GM18502 (cell line): ENCODE results near the gene FAM13A.
A peak's percentile ranks its signal among the peaks of the same experiment; 100 is the strongest.

Experiments used
- ATAC-seq: cut with Tn5 transposase; IDR thresholded peaks from one replicate; pipeline ENCODE4 v1.9.1; 2021; ENCODE audit warnings: mild to moderate bottlenecking; ENCODE audit not compliant: unreplicated experiment, poor library complexity

Gene FAM13A

DNA sequence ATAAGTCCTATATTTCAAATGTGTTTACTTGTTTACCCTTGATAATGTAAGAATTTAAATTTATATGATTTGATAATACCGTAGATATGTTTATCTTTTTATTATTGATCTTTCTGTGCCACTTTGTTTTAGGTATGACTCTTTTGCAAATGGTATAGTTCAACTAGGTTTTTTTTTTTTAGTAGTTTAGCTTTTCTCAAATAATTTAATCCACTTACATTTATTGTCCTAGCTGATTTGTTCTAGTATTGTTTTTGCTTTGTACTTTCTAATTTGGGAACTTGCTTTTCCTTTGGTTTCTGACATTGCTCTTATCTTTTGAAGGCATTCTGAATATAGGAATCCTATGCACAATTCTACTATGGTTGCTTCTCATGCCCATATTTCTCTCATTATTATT lies 260.4 kb downstream of the FAM13A start:
- ATAC-seq, result no peak

DNA sequence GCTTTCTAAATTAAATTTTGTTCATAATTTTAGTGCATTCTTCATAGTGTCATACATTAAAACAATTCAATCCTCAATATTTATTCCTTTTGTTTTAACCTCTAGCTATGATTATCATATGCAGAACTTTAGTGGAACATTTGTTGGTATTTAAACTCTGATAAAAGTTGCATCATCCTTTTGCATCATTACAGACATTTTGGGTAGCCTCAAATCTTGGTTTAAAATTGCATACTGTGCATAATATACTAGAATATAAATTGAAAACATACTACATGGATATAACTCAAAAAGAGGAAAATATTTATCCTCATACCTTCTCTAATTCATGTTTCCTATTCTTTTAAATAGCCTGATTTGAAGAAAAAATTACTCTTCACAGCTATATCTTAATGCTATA lies 262.0 kb downstream of the FAM13A start:
- ATAC-seq, result no peak

DNA sequence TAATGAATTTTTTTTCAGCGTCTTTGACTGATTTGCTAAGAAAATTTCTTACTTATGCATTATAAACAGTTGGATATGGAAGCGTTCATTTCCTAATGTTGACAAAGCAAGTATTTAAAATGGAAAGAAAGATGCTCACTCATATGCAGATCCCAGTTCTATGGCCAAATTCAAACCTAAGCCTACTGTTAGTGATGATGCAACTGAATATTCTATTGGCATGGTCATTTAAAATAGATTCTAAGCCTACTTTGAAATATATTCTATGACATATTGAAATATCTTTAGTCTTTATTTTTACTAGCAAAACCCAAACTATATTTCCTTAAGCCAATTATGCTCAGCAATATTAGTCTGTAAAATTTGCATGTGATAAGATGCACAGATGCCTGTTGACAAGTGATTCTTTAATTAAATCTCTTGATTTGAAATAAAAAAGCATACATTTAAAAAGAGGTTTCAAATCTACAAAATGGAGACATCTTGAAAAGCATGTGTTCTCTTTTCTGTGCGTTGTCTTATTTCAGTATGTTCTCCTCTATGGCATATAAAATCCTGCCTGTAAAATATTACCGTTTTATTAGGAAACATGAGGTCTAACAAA lies 262.8 kb downstream of the FAM13A start:
- ATAC-seq, result no peak

DNA sequence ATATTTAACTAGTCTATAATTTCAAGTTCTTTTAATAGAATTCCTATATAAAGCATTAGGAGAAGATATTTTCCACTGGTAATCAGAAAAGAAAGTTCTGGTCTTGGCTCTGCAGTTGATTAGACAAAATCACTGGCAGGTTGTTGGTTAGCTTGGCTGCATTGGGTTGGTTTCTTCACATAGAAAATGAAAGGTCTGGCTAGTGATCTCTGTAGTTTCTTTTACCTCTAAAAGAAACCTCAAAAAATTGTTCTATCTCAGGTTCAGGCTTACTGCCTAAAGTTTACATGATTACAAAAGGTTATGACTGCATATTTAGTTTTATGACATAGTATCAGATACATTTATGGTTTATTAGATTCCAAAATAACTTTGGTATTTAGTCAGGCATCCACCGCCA lies 263.5 kb downstream of the FAM13A start:
- ATAC-seq, result peak; percentile 65

DNA sequence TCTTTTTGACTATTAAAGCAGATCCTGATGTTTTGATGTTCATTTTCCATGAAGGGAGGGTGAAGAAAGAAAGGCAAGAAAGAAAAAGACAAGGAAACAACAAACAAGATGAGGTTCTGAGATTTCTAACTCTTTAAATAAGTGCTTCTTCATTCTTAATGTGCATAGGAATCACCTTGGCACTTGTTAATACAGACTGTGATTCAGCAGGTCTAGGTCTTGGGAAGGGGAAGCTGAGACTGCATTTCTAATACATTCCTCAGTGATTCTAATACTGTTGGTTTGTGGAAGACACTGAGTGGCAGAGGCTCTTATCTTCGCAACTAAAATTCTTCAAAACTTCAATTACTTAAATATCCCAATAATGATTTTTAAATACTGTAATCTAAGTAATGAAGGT lies 264.2 kb downstream of the FAM13A start:
- ATAC-seq, result no peak

DNA sequence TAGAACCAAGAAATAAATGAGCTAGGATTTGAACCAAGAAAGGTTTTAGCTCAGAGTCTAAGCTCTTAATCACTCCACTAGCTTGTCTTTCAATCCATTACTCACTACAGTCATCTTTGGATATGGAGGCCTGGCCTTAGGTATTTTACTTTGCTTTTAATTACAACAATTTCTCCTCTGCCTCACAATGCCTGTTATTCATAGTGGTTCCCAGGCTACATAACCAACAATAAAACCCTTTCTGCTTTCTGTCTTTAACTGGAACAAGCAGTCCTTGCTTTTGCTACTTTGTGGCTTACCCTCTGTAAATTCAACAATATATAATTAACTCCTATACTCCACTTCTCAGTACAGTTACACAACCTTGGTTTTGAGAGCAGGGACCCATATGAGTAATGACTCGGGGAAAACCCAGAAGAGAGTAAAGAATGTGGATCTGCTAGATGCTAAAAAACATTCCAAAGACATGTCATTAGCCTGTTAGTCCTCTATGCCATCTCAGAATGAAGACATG lies 264.7 kb downstream of the FAM13A start:
- ATAC-seq, result peak; percentile 80

DNA sequence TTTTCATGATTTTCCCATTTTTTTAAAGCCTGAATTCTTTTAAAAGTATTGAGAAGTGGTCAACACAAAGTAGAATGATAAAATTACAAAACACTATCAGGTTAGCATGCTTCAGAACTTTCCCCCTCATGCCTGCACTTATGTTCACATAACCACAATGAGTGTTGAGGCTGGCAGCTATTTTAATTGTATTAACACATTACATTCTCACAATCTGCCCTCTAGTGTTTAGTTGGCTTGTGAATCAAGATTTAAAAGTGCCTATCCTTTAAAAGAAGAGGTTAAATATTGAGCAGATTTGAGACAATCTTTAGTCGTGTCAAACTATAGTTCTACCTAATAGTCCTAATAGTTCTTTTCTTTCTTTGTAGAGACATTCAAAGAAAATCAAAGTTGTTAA lies 265.7 kb downstream of the FAM13A start:
- ATAC-seq, result no peak

DNA sequence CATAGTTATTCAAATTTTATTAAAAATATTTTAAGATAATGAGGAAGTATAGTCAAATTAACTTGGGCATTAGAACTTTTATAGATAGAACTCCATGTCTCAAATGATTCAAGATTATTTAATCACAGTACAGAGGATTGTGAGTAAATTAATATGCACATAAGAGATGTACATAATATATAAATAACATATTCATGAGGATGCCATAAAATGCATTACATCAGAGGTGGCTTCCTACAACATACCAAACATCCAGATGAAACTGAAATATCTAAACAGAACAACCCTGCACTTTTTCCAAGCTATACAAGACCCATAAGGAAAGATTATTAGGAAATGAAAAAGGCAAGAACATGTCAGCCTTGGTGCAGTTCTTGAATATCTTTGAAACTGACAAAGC lies 268.1 kb downstream of the FAM13A start:
- no peak for ATAC-seq

DNA sequence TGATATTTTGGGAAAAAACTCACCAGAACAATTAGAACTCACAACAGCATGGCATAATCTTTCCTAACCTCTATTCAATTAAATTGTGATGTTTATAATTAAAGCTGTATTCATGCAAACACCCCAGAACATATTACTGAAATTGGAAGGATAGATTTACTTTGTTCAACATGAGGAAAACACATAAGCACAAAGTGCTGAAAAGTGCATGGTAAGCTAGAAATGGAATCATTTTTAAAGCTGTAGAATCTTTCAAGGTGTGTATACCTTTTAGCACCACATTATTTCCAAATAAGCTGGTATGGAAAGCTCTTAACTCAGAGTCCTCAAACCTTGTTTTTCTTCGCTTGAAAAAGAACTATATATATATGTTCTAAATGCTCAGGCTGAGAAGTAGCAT lies 268.6 kb downstream of the FAM13A start:
- no peak for ATAC-seq

DNA sequence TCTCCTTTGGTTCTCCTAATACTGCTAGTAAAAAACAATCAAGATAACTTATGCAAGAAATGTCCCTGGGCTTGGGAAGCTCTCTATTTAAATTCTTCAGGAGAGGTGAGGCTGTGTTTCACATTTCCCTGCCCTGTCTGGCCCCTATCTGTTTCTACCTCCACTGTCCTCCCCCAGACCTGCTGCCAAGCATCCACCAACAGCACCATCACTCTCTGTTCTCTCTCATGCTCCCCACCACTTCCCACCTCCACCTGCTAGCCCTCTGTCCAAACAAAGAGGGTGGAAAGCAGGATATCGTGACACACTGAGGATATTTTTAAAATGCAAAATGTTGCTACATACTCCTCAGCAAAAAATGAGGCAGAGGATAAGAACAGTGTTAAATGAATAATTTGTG lies 271.0 kb downstream of the FAM13A start:
- no peak for ATAC-seq

DNA sequence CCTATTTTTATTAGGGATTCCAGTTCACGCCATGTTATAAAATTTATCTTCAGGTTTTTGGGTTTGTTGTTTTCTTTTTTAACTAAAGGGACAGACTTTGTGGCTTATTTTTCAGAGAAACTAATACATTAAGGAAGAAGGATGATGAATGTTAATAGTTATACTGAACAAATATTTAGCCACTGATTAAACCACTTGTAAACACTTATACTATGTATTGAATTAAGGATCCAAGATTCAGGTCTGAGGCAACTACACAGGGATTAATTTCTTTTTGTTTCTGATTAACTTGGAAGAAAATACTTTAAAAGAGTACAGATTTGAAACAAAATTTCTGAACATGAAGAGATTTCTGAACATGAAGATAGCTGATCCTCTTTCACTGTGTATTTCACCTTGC lies 276.6 kb downstream of the FAM13A start:
- ATAC-seq, result no peak

DNA sequence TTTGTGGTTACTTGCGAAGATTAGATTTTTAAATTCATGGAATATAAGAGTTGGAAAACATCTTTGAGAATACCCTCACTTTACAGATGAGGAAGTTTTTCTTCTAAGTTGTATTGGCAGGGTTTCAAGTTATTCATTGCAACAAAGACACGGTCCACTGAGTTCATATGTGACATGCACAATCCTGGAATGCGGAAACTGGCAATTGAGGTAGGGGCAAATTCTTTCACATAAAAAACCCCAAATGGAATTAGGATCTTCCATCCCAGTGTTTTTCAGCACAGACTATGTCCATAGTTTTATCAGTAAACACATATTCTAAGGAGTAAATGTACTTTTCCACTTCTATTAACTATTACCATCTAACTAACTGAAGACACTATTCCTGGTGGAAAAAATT lies 277.6 kb downstream of the FAM13A start:
- no peak for ATAC-seq

DNA sequence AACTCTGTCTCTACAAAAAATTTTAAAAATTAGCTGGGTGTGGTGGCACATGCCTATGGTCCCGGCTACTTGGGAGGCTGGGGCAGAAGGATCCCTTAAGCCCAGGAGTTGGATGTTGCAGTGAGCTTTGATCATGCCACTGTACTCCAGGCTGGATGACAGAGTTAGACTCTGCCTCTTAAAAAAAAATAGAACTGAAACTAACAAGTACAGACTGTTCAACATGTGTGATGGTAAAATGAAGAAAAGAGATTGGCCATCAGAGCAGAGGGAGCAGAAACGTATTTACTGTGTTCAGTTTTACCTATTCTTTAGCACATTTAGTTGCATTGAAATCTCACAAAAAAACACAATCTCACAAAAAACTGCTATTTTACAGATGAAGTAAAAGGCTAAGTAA lies 281.5 kb downstream of the FAM13A start:
- peak; percentile 78 for ATAC-seq

DNA sequence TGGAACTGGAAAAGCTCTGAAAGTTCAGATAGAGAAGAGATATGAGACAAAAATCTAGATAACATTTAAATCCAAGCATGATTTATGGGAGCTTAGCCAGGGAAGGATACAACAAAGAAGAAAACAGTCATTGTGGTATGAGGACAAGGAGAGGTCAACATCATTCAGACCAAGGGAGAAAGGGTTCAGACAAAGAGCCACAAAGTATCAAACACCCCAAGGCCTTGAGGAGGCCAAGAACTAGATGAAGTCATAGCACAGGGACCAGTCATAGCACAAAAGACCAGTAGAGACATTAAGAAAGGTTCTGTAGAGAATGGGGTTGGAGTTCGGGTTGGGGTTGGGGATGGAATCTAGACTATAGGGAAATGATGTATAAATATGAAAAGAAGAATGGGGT lies 282.0 kb downstream of the FAM13A start:
- no peak for ATAC-seq

DNA sequence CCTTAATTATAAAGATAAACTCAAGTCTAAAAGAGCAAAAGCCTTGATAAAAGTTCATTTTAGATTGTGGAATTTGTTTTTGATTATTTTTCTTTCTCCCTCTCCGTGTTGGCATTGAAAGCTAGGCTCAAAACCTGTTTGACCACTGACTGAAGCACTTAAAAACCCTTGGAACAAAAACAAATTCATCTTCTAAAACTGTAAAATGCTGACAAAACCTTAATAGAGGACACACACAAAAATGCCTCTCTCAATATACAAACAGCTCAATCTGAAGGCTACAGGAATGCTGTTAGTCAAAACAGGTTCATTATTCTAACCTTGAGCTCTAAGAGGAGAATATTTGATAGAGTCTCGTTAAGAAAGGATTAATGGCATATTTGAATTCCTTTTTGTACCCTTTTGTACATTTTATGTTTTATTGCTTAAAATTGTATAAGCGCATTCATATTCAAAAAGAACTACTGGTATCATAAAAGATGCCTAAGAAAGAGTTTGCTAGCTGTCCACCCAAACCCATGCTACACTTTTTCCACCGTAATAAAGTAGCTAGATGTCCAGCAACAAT lies 285.0 kb downstream of the FAM13A start:
- no peak for ATAC-seq

DNA sequence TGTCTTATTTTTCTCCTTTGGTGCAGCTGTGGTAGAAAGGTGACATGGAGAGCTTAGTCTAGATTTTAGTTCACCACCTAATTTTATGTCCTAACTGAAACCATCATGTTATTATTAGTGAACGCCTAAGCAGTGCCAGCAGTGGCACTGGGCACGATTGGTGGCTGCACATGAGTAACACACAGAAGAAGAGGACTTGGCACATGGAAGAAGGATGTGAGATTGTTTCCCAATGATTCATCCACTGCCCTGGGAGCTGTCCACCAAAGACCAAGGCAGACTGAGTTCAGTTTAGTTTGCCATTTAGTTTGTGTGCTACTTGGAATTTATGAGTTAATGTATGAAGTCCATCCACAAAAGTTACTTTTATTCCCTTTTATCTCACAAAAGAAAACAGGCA lies 291.3 kb downstream of the FAM13A start:
- ATAC-seq, result no peak

DNA sequence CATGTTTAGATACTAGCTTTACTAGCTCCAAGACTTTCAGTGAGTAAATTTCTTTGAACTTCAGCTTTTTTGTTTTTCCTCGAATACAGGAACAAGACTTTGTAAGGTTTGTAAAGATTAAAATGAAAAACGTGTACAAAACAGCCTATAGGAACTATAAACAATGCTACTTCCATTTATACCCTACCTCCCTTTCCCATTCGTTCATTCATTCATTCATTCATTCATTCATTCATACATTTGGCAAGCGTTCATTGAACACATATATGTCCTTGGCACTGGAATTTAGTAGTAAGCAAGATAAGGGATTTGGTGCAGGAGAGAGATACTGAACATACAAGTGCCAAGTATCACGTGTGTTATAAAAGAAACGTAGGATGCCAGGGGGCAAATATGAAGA lies 293.9 kb downstream of the FAM13A start:
- no peak for ATAC-seq

DNA sequence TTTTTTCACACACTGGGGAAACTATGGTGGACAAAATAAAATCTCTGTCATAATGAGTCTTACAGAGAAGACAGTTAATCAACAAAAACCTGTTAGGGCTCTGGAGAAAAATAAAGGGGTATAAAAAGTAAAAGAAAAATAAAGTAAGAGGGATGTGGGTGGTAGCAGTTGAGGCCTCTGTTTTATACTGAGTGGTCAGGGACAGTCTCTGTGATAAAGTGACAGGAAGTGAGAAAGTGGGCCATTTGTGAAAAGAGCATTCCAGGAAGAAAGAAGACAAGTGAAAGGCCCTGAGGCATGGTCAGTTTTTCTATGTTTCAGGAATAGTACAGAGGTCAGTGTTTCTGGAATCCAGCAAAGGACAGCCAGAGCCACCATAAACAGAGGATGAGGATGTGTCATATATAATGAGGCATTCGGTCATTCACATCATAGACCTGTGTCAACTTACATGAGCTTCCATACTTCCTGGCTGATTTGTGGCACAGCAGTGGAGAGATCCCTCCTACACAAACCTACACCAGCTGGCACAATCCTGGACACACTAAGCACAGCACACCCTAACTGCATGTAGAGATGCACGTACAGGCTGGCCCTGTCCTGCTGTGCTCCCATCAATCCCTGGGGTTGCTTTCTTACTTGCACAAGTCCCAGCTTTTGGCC lies 295.0 kb downstream of the FAM13A start:
- no peak for ATAC-seq

DNA sequence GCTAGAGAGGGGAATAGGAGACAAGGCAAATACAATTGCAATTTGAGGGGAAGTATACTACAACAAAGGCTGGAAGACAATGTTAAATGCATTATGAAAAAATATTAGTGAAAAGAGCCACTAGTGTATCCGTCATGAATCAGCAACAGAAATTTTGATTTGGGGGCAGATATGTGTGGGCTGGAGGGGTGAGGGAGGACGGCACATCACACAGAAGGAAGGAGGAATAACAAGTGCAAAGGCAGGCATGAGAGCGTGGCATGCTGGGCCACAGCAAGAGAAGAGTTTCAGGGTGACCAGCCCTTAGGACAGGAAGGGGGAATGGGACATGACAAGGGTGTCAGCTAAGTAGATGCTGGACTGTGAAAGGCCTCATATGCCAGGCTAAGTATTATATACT lies 295.6 kb downstream of the FAM13A start:
- ATAC-seq, result no peak

DNA sequence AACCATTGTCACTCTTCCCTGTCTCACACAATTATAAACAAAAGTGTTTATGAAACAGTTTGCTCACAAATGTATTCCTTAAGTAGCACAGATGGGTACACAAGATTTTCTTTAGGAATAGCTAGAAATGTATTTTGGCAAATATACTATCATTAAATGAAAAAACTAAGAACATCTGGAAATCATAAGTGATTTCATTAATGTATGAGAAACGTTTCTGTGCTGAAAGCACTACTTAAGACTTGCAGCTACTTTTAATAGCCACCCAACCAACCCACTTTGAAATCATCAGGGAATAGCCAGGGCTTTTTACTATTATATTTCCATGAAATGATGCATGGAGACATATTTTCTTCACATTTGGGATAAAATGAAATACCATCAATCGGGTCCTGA lies 297.1 kb downstream of the FAM13A start:
- ATAC-seq, result no peak

DNA sequence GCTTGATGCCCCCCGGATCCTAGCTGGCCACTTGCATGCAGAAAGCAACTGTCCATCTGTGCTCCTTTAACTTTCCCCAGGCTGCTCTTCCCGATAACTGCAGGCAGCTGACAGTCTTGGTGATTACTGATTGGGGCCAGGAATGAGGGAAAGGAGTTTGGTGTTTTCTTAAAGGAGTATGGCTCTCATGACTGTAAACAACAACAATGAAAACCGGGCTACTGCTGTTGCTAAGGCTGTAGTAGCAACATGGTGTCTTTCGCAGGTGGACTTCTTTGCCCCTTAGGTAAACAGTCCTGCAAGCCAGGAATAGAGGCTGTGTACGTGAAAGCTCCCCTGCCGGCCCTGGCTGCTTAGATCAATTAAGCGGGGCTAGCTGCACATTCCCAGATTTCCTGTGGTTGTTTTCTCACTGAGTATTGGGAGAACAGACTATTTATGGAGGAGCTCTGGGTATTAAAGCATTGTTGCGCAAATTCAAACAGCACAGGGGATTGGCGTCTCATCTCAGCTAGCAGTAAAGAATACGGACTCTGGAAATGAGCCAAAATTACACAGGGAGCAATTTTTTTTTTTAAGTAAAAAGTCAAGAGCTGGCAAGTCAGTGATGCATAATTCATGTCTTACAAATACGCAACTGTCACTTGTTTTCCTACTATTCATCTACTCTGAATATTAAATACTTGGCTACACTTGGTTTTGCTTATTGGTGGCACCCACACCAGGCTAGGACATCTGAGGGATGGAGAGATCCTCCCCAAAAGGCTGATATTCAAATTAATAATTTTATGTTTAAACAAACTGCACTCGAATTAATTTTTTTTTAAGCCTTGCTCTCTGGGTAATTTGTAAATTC lies 297.7 kb downstream of the FAM13A start:
- ATAC-seq, result no peak
